Kidney (tissue), 14 donors: ENCODE measurements around the gene WWOX. TPM values are rescaled to one million over a fixed set of nuclear protein-coding genes. Genes with fewer than 3 reads are reported as not detected.
A peak's percentile ranks its signal among the peaks of the same experiment; 100 is the strongest.

Experiments used
- DNase-seq, 5 donors: peaks; one replicate each; pipeline ENCODE4 v3.0.0-alpha.2; 2013 to 2020
- FAIRE-seq: peaks from 2 replicates; lab custom pipeline; 2012; peaks lifted over from hg19 to GRCh38; lab: Jason Lieb, UNC
- H3K27ac ChIP-seq, 2 donors: one replicate each; pipeline ENCODE4 v1.7.0; 2013; ENCODE audit warnings: low read depth in 2 of 2, low read length in 2 of 2, inconsistent platforms in 1 of 2
- H3K27me3 ChIP-seq: one replicate; pipeline ENCODE4 v1.7.1; 2013; ENCODE audit warnings: low read length, inconsistent platforms; ENCODE audit not compliant: control insufficient read depth, insufficient read depth
- H3K36me3 ChIP-seq, 3 donors: one replicate each; pipeline versions ENCODE4 v1.7.0 to v1.7.1; 2013; ENCODE audit warnings: low read length in 3 of 3, control low read depth in 1 of 3, inconsistent platforms in 1 of 3; ENCODE audit not compliant: insufficient read depth in 3 of 3, control insufficient read depth in 2 of 3
- H3K4me1 ChIP-seq, 3 donors: one replicate each; pipeline versions ENCODE4 v1.7.0 to v1.7.1; 2013; ENCODE audit warnings: low read length in 3 of 3, inconsistent platforms in 1 of 3, low read depth in 1 of 3; ENCODE audit not compliant: control insufficient read depth in 2 of 3, insufficient read depth in 2 of 3
- H3K4me3 ChIP-seq, 3 donors: one replicate each; pipeline versions ENCODE4 v1.7.0 to v1.8.1; 2013; ENCODE audit warnings: low read length in 3 of 3, control low read depth in 1 of 3, inconsistent platforms in 1 of 3
- H3K9ac ChIP-seq, 3 donors: one replicate each; pipeline versions ENCODE4 v1.7.0 to v1.7.1; 2013; ENCODE audit warnings: low read length in 3 of 3, control low read depth in 1 of 3, inconsistent platforms in 1 of 3
- H3K9me3 ChIP-seq, 3 donors: one replicate each; pipeline versions ENCODE4 v1.7.0 to v1.7.1; 2013; ENCODE audit warnings: low read length in 3 of 3, control low read depth in 1 of 3, inconsistent platforms in 1 of 3; ENCODE audit not compliant: control insufficient read depth in 2 of 3, insufficient read depth in 1 of 3
- intact Hi-C: fragments of 100-400 bp; cut with DNase I; formaldehyde crosslinking; loops from one replicate; pipeline ENCODE4 v1.11.1; 2022
- polyA plus RNA-seq: library from polyadenylated mRNA; stranded (reverse); fragments of 350-450 nt; fragmentation: Illumina TruSeq; extraction: RNeasy Lipid Tissue Mini Kit (QIAGEN cat#74804); gene quantifications from one replicate; pipeline ENCODE4 v1.2.3, GENCODE V29; 2014; ENCODE audit warnings: low read depth, low replicate concordance; ENCODE audit not compliant: insufficient read depth
- total RNA-seq: library from RNA; stranded (reverse); fragmentation: NEBNext Ultra II Directional; extraction: Animal tissue kit (Norgen Biotek cat#: 25700); gene quantifications from one replicate; pipeline ENCODE4 v1.2.1, GENCODE V29; 2021
- TF ChIP-seq, protein P1 (sequence below): IDR thresholded peaks from 3 replicates; pipeline ENCODE4 v1.5.1; 2012; ENCODE audit warnings: mild to moderate bottlenecking, moderate library complexity, borderline replicate concordance; ENCODE audit not compliant: insufficient read depth; ENCODE audit errors: extremely low read depth
- donor health status: control.
- donor health status: control.
- donor health status: control.
- donor health status: control.
- donor health status: control.
- donor health status: DM: yes; HTN: yes; CAD: no.
- donor health status: Normal renal cell carcinoma (clear cell type).

WWOX gene
- total and polyA plus RNA-seq, 2 donors from 2014 or later: 22.5 to 30.3 TPM

DNA sequence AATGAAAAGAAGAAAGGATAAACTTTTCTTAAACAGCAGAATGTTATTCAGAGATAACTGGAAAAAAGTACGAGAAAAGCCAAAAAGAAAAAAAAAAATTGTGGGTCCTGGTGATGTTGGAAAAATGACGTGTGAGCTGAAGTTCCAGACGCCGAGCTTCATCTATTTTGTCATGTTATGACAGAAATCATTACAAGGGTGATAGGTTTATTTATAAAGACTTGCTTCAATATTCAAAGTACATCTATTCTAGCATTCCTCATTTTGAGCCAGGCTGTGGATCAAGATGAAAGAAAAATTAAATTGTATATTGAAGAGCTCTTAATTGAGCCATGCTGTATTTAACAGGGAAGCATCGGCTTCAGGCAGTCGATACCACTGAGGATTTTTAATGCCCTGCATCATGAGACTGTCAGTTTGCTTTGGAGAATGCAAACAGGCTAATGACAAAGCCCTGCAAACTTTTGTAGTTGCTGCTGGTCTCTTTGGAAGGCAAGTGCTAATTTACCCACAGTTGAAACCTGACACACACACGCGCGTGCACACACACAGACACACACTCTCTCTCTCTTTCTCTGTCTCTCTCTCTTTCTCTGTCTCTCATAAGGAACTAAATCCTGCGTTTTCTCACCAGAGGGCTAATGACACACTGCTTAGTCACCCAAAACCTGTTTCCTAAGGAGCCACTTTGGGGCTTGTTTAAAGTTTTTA, 110.7 kb downstream of the WWOX start:
- TF ChIP-seq, protein P1, sequence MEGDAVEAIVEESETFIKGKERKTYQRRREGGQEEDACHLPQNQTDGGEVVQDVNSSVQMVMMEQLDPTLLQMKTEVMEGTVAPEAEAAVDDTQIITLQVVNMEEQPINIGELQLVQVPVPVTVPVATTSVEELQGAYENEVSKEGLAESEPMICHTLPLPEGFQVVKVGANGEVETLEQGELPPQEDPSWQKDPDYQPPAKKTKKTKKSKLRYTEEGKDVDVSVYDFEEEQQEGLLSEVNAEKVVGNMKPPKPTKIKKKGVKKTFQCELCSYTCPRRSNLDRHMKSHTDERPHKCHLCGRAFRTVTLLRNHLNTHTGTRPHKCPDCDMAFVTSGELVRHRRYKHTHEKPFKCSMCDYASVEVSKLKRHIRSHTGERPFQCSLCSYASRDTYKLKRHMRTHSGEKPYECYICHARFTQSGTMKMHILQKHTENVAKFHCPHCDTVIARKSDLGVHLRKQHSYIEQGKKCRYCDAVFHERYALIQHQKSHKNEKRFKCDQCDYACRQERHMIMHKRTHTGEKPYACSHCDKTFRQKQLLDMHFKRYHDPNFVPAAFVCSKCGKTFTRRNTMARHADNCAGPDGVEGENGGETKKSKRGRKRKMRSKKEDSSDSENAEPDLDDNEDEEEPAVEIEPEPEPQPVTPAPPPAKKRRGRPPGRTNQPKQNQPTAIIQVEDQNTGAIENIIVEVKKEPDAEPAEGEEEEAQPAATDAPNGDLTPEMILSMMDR: no peak
- intact Hi-C loops: no loop called here
- H3K4me1 ChIP-seq: no peaks in the 10 kb centered on the region
- no peak overlapping the region for H3K27ac ChIP-seq
- no peaks in the 10 kb centered on the region for H3K27me3 ChIP-seq
- H3K36me3 ChIP-seq: no peaks in the 10 kb centered on the region
- H3K4me3 ChIP-seq: no peak overlapping the region
- FAIRE-seq: no peak
- no peaks in the 10 kb centered on the region for H3K9me3 ChIP-seq
- peak in 2 of 5 donors; percentile 33 to 39 for DNase-seq
- no peak overlapping the region for H3K9ac ChIP-seq

DNA sequence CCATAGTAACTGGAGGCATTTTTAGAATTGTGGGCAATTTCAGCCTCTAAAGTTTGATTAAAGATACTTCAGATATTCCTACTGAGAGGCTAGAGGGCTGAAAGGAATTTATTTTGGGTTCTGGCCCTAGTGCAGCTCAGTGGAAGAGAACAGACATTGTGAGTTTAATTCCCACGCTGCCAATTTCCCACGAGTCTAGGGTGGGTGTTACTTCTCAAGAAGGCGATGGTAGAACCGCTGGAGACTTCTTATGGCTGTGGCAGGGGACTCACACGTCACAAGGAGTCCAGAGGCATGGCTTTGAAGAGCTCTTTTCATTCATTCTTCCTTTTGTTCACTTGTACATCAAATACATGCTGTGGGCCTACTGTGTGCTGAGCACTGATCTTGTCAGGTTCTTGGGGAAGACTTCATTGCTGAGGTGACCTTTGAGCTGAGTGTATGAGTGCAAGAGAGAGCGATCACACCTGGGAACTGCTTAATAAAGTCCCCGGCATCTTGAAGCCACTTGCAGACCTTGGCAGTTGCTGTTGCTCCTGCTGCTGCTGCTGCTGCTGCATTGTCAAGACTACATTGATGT, 111.7 kb downstream of the WWOX start:
- H3K27ac ChIP-seq: no peak overlapping the region

DNA sequence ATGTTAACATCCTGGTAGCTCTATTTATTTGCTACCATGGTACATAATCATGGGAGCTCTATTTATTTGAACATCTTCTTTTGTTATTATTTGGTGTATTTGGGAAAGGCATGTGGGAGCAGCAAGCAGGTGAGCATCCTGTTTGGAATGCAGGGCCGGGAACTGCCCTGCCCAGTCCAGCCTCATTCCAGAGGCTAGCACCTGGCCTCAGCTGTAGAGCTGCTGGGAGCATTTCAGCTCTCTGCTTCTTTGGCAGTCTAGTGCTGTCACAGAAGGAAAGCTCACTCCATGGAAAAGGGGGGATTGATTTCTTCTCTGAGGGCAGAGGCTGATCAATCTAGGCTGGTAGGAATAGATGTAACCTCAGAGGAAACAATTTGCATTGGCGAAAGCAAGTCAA, 112.5 kb downstream of the WWOX start:
- Histone ChIP-seq H3K4me1 (no peaks in the 10 kb centered on the region), H3K4me3 (no peak overlapping the region), H3K36me3 (no peaks in the 10 kb centered on the region), H3K27ac (no peak overlapping the region), H3K9me3 (no peaks in the 10 kb centered on the region), H3K27me3 (no peaks in the 10 kb centered on the region), H3K9ac (no peak overlapping the region)
- FAIRE-seq (no peak), DNase-seq (peak in 1 of 5 donors; percentile 74)
- intact Hi-C loops: no loop called here
- TF ChIP-seq, protein P1: no peak

More for the DNA sequence above, 111.7 kb downstream of the WWOX start:
- intact Hi-C loops: no loop called here
- no peak overlapping the region for H3K9ac ChIP-seq
- no peaks in the 10 kb centered on the region for H3K36me3 ChIP-seq
- no peaks in the 10 kb centered on the region for H3K27me3 ChIP-seq
- H3K9me3 ChIP-seq: no peaks in the 10 kb centered on the region
- TF ChIP-seq, protein P1: no peak
- peak in 1 of 5 donors; percentile 32 for DNase-seq
- H3K4me3 ChIP-seq: no peak overlapping the region
- H3K4me1 ChIP-seq: no peaks in the 10 kb centered on the region
- FAIRE-seq: no peak
